ENCODE measurements around the gene IL36B.

Gene IL36B

GRCh38 chr2:113036763-113037162, 15.9 kb downstream of the IL36B start:
- no peaks in the 10 kb centered on the region for H3K4me1 ChIP-seq
- H3K27ac ChIP-seq = no peak overlapping the region
- no peak for TF ChIP-seq Cebpa-rat (IDR thresholded peaks at IDR 0.05)
- H4K20me1 ChIP-seq = no peaks in the 10 kb centered on the region
- no peaks in the 10 kb centered on the region for H3K27me3 ChIP-seq
- no peak overlapping the region for H3K4me3 ChIP-seq
- H3K4me2 ChIP-seq = no peak overlapping the region
- H3K9ac ChIP-seq = no peak overlapping the region
- H3K9me3 ChIP-seq = no peaks in the 10 kb centered on the region
- no peaks in the 10 kb centered on the region for H3K36me3 ChIP-seq

GRCh38 chr2:113034016-113034415, 18.7 kb downstream of the IL36B start:
- Histone ChIP-seq H3K36me3 (no peaks in the 10 kb centered on the region), H3K9me3 (no peaks in the 10 kb centered on the region), H3K9ac (no peak overlapping the region), H4K20me1 (no peaks in the 10 kb centered on the region), H3K27me3 (no peaks in the 10 kb centered on the region), H3K4me3 (no peak overlapping the region), H3K4me2 (no peak overlapping the region), H3K27ac (no peak overlapping the region), H3K4me1 (no peaks in the 10 kb centered on the region)
- no peak for TF ChIP-seq Cebpa-rat (IDR thresholded peaks at IDR 0.05)

GRCh38 chr2:113032737-113033136, 19.9 kb downstream of the IL36B start:
- no peak overlapping the region for H3K4me3 ChIP-seq
- H3K27ac ChIP-seq = no peak overlapping the region
- H3K9me3 ChIP-seq = no peaks in the 10 kb centered on the region

GRCh38 chr2:113028112-113028511, 24.6 kb downstream of the IL36B start:
- Histone ChIP-seq H4K20me1 (no peaks in the 10 kb centered on the region), H3K4me3 (no peak overlapping the region), H3K9me3 (no peaks in the 10 kb centered on the region), H3K27ac (no peak overlapping the region), H3K9ac (no peak overlapping the region), H3K4me1 (peaks cover 6% of the 10 kb centered on the region; the same call in 1 of the 2 replicates), H3K4me2 (no peak overlapping the region), H3K27me3 (no peaks in the 10 kb centered on the region), H3K36me3 (no peaks in the 10 kb centered on the region)
- TF ChIP-seq Cebpa-rat (IDR thresholded peaks at IDR 0.05) = no peak

More at GRCh38 chr2:113032737-113033136, 19.9 kb downstream of the IL36B start:
- H3K36me3 ChIP-seq = no peaks in the 10 kb centered on the region
- no peak for TF ChIP-seq Cebpa-rat (IDR thresholded peaks at IDR 0.05)
- no peak overlapping the region for H3K9ac ChIP-seq
- no peaks in the 10 kb centered on the region for H4K20me1 ChIP-seq
- H3K4me2 ChIP-seq = no peak overlapping the region
- H3K27me3 ChIP-seq = no peaks in the 10 kb centered on the region
- no peaks in the 10 kb centered on the region for H3K4me1 ChIP-seq

- no peaks in the 10 kb centered on the region for H3K27me3 ChIP-seq
- H3K36me3 ChIP-seq = no peaks in the 10 kb centered on the region
- H4K20me1 ChIP-seq = no peaks in the 10 kb centered on the region
- H3K4me1 ChIP-seq = peaks cover 6% of the 10 kb centered on the region; the same call in 1 of the 2 replicates
- H3K9ac ChIP-seq = no peak overlapping the region
- TF ChIP-seq Cebpa-rat (IDR thresholded peaks at IDR 0.05) = no peak
- H3K9me3 ChIP-seq = no peaks in the 10 kb centered on the region
- no peak overlapping the region for H3K27ac ChIP-seq
- H3K4me3 ChIP-seq = no peak overlapping the region
- no peak overlapping the region for H3K4me2 ChIP-seq
Observed at GRCh38 chr2:113027691-113028090, 25.0 kb downstream of the IL36B start.

- H3K36me3 ChIP-seq = no peaks in the 10 kb centered on the region
- no peak overlapping the region for H3K27ac ChIP-seq
- no peak overlapping the region; the same call in 1 of the 2 replicates for H3K4me2 ChIP-seq
- no peaks in the 10 kb centered on the region for H4K20me1 ChIP-seq
- H3K9ac ChIP-seq = no peak overlapping the region
- H3K4me1 ChIP-seq = peaks cover 6% of the 10 kb centered on the region; the same call in 1 of the 2 replicates
- no peak overlapping the region for H3K4me3 ChIP-seq
- TF ChIP-seq Cebpa-rat (IDR thresholded peaks at IDR 0.05) = no peak
- no peaks in the 10 kb centered on the region for H3K27me3 ChIP-seq
- no peaks in the 10 kb centered on the region for H3K9me3 ChIP-seq
Observed at GRCh38 chr2:113025737-113026136, 26.9 kb downstream of the IL36B start.

- H3K27me3 ChIP-seq = no peaks in the 10 kb centered on the region
- H3K27ac ChIP-seq = no peak overlapping the region
- no peak overlapping the region for H3K4me3 ChIP-seq
- H3K9me3 ChIP-seq = no peaks in the 10 kb centered on the region
- peaks cover 6% of the 10 kb centered on the region; the same call in 1 of the 2 replicates for H3K4me1 ChIP-seq
- TF ChIP-seq Cebpa-rat (IDR thresholded peaks at IDR 0.05) = no peak
- H4K20me1 ChIP-seq = no peaks in the 10 kb centered on the region
- H3K4me2 ChIP-seq = no peak overlapping the region
- H3K36me3 ChIP-seq = no peaks in the 10 kb centered on the region
- no peak overlapping the region for H3K9ac ChIP-seq
Observed at GRCh38 chr2:113024764-113025163, 27.9 kb downstream of the IL36B start.

GRCh38 chr2:113021312-113021711, 31.4 kb downstream of the IL36B start:
- no peak overlapping the region for H3K4me3 ChIP-seq
- no peak for TF ChIP-seq Cebpa-rat (IDR thresholded peaks at IDR 0.05)
- H3K27ac ChIP-seq = no peak overlapping the region
- H3K4me2 ChIP-seq = no peak overlapping the region
- no peaks in the 10 kb centered on the region for H3K27me3 ChIP-seq
- H3K9me3 ChIP-seq = peaks cover 4% of the 10 kb centered on the region; the same call in 1 of the 2 replicates
- H3K4me1 ChIP-seq = peaks cover 6% of the 10 kb centered on the region; the same call in 1 of the 2 replicates
- H3K9ac ChIP-seq = no peak overlapping the region
- H4K20me1 ChIP-seq = no peaks in the 10 kb centered on the region
- H3K36me3 ChIP-seq = no peaks in the 10 kb centered on the region

GRCh38 chr2:113018509-113018908, 34.2 kb downstream of the IL36B start:
- TF ChIP-seq Cebpa-rat (IDR thresholded peaks at IDR 0.05) = no peak
- Histone ChIP-seq H3K27ac (no peak overlapping the region), H3K4me2 (no peak overlapping the region), H3K9me3 (peaks cover 4% of the 10 kb centered on the region; the same call in 1 of the 2 replicates), H3K27me3 (no peaks in the 10 kb centered on the region), H3K4me1 (no peaks in the 10 kb centered on the region), H3K4me3 (no peak overlapping the region), H4K20me1 (no peaks in the 10 kb centered on the region), H3K9ac (no peak overlapping the region), H3K36me3 (no peaks in the 10 kb centered on the region)

GRCh38 chr2:113015655-113016054, 37.0 kb downstream of the IL36B start:
- H3K4me2 ChIP-seq = no peak overlapping the region
- H3K4me1 ChIP-seq = no peaks in the 10 kb centered on the region
- H3K27ac ChIP-seq = no peak overlapping the region
- peaks cover 4% of the 10 kb centered on the region; the same call in 1 of the 2 replicates for H3K9me3 ChIP-seq
- H3K9ac ChIP-seq = no peak overlapping the region
- no peaks in the 10 kb centered on the region for H4K20me1 ChIP-seq
- no peaks in the 10 kb centered on the region for H3K36me3 ChIP-seq
- no peaks in the 10 kb centered on the region for H3K27me3 ChIP-seq
- TF ChIP-seq Cebpa-rat (IDR thresholded peaks at IDR 0.05) = no peak
- no peak overlapping the region for H3K4me3 ChIP-seq

GRCh38 chr2:113015042-113015441, 37.6 kb downstream of the IL36B start:
- H3K9ac ChIP-seq = no peak overlapping the region
- H3K4me1 ChIP-seq = no peaks in the 10 kb centered on the region
- no peak overlapping the region for H3K27ac ChIP-seq
- H3K27me3 ChIP-seq = no peaks in the 10 kb centered on the region
- no peaks in the 10 kb centered on the region for H4K20me1 ChIP-seq
- no peaks in the 10 kb centered on the region for H3K36me3 ChIP-seq
- H3K9me3 ChIP-seq = peaks cover 4% of the 10 kb centered on the region; the same call in 1 of the 2 replicates
- no peak overlapping the region for H3K4me2 ChIP-seq
- no peak for TF ChIP-seq Cebpa-rat (IDR thresholded peaks at IDR 0.05)
- no peak overlapping the region for H3K4me3 ChIP-seq
